Measurements from ENCODE around the gene LIMK2. TPM values are rescaled to one million over a fixed set of nuclear protein-coding genes. Genes with fewer than 3 reads are reported as not detected.

Gene LIMK2
- total and polyA plus RNA-seq, 10 of the 15 experiments (the other 5 are each of a cell fraction or from before 2014, with no cell fraction given), result 2.9 to 40.4 (median 26.7) TPM

- Histone ChIP-seq H3K4me1 (ENCODE audit: control insufficient read depth, insufficient read depth, low read length) (peaks cover 24% of the 10 kb centered on the region), H3K36me3 (ENCODE audit: control insufficient read depth in 2 of 2, insufficient read depth in 2 of 2, low read length in 1 of 2) (no peaks in the 10 kb centered on the region), H3K4me3 (peak within 1 kb of the TSS; percentile 82), H3K27ac (ENCODE audit: control insufficient read depth, insufficient read depth) (peak within 1 kb of the TSS; percentile 21), H3K9me3 (replicated peaks; ENCODE audit: control insufficient read depth, insufficient read depth, low read length) (no peaks in the 10 kb centered on the region), H2AFZ (ENCODE audit: control insufficient read depth, low read depth, low read length) (peak within 1 kb of the TSS; percentile 59), H4K20me1 (ENCODE audit: control insufficient read depth, insufficient read depth) (no peaks in the 10 kb centered on the region), H3K79me2 (ENCODE audit: control insufficient read depth, insufficient read depth, low read length) (no peaks in the 10 kb centered on the region), H3K27me3 (replicated peaks in 1 of 2; ENCODE audit: control insufficient read depth in 2 of 2, insufficient read depth in 2 of 2, low read length in 1 of 2) (no peaks in the 10 kb centered on the region), H3K4me2 (ENCODE audit: control insufficient read depth, insufficient read depth) (peak within 1 kb of the TSS; percentile 97), H3K9ac (ENCODE audit: control insufficient read depth, insufficient read depth, low read length) (peak within 1 kb of the TSS; percentile 41)
- ChIA-PET RAD21 (ENCODE audit: unreplicated experiment) (interaction anchor here (0.8 to 2.5 kb wide), 8 partner anchors 19 to 244 kb away, joined by 3 to 21 read pairs (median 4); partner anchors contain the start of gene LIMK2), CTCF (interaction anchor here (0.7 to 4.1 kb wide), 9 partner anchors 9 to 92 kb away, joined by 3 to 24 read pairs (median 7); partner anchors contain the start of gene LIMK2), SMC1A (ENCODE audit: uncharacterized antibody, unreplicated experiment) (interaction anchor here (0.6 to 3.0 kb wide), 13 partner anchors 9 to 1004 kb away, joined by 3 to 18 read pairs (median 4); partner anchors contain the start of gene LIMK2), POLR2A (interaction anchor here (0.6 to 1.4 kb wide), 6 partner anchors 21 to 868 kb away, joined by 3 to 6 read pairs (median 4); partner anchors contain the start of genes DRG1 and LIMK2)
- DNase-seq (ENCODE audit: low read depth, low spot score), result peak; percentile 41
- WGBS (ENCODE audit: insufficient coverage, insufficient replicate concordance, low lambda C conversion rate, missing lambda C conversion rate), result 19% methylated on average over 16 of the region's 19 CpGs
- peak; percentile 69 for ATAC-seq
- intact Hi-C loops (cut with micrococcal nuclease; ENCODE audit: unreplicated experiment), result loop anchor here (10.0 kb wide), 1 partner anchor 208 kb away; the partner anchor contains the start of gene SMTN
- TSS peak; percentile 51 for BruUV-seq (replicated peaks)
- in situ Hi-C loops (cut with MboI), result no loop called here
- peak; percentile 86 for FAIRE-seq
- TF ChIP-seq SMARCA5 (IDR thresholded peaks at IDR 0.05) (peak; percentile 24; the same call in 1 of the 2 replicates), RELA (IDR thresholded peaks at IDR 0.05; ENCODE audit: borderline replicate concordance, partially characterized antibody) (no peak), USF1 (IDR thresholded peaks at IDR 0.05; ENCODE audit: borderline replicate concordance, extremely low read length, insufficient read depth, low read depth, low read length) (no peak), SIX5 (IDR thresholded peaks at IDR 0.05; ENCODE audit: low read depth, low read length, severe bottlenecking) (no peak), PAX5 (IDR thresholded peaks at IDR 0.05; ENCODE audit: borderline replicate concordance, low read depth, low read length) (no peak), RBBP5 (conservative IDR thresholded peaks at IDR 0.05) (no peak), ZNF622 (IDR thresholded peaks at IDR 0.05) (no peak), RELB (IDR thresholded peaks at IDR 0.05; ENCODE audit: low read depth) (peak; percentile 85), HCFC1 (IDR thresholded peaks at IDR 0.05; ENCODE audit: low read length) (no peak), CHD4 (IDR thresholded peaks at IDR 0.05) (no peak), CREM (IDR thresholded peaks at IDR 0.05; ENCODE audit: low read depth) (peak; percentile 26; the same call in 1 of the 2 replicates), SIN3A (IDR thresholded peaks at IDR 0.05; ENCODE audit: low read depth, low read length) (0 out of 2 replicates have a peak, but pooled peaks have one; percentile 28), SMC3 (IDR thresholded peaks at IDR 0.05; ENCODE audit: borderline replicate concordance, low read length) (peak; percentile 27; the same call in 1 of the 2 replicates)
- TF ChIP-seq, protein P1, sequence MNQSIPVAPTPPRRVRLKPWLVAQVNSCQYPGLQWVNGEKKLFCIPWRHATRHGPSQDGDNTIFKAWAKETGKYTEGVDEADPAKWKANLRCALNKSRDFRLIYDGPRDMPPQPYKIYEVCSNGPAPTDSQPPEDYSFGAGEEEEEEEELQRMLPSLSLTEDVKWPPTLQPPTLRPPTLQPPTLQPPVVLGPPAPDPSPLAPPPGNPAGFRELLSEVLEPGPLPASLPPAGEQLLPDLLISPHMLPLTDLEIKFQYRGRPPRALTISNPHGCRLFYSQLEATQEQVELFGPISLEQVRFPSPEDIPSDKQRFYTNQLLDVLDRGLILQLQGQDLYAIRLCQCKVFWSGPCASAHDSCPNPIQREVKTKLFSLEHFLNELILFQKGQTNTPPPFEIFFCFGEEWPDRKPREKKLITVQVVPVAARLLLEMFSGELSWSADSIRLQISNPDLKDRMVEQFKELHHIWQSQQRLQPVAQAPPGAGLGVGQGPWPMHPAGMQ (IDR thresholded peaks at IDR 0.05; ENCODE audit: borderline replicate concordance), result no peak
- TF ChIP-seq, protein P2, sequence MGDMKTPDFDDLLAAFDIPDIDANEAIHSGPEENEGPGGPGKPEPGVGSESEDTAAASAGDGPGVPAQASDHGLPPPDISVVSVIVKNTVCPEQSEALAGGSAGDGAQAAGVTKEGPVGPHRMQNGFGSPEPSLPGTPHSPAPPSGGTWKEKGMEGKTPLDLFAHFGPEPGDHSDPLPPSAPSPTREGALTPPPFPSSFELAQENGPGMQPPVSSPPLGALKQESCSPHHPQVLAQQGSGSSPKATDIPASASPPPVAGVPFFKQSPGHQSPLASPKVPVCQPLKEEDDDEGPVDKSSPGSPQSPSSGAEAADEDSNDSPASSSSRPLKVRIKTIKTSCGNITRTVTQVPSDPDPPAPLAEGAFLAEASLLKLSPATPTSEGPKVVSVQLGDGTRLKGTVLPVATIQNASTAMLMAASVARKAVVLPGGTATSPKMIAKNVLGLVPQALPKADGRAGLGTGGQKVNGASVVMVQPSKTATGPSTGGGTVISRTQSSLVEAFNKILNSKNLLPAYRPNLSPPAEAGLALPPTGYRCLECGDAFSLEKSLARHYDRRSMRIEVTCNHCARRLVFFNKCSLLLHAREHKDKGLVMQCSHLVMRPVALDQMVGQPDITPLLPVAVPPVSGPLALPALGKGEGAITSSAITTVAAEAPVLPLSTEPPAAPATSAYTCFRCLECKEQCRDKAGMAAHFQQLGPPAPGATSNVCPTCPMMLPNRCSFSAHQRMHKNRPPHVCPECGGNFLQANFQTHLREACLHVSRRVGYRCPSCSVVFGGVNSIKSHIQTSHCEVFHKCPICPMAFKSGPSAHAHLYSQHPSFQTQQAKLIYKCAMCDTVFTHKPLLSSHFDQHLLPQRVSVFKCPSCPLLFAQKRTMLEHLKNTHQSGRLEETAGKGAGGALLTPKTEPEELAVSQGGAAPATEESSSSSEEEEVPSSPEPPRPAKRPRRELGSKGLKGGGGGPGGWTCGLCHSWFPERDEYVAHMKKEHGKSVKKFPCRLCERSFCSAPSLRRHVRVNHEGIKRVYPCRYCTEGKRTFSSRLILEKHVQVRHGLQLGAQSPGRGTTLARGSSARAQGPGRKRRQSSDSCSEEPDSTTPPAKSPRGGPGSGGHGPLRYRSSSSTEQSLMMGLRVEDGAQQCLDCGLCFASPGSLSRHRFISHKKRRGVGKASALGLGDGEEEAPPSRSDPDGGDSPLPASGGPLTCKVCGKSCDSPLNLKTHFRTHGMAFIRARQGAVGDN (IDR thresholded peaks at IDR 0.05), result 0 out of 2 replicates have a peak, but pooled peaks have one; percentile 14
Observed at GRCh38 chr22:31292236-31292989, 80.3 kb downstream of the LIMK2 start, which contains the start of gene PIK3IP1. TSS of gene PIK3IP1 (minus strand) at chr22:31292488. CDS start at chr22:31292344, 144 bp downstream.

All from GM12878 (cell line).